Trophoblast cell (in vitro differentiated cells and primary cell): ENCODE data around the gene MGMT.

Experiments
- DNase-seq, 2 donors: peaks; one replicate each; pipeline ENCODE4 v3.0.0-alpha.2; 2016
- H2AFZ ChIP-seq: 2 replicates; pipeline ENCODE4 v1.6.1; 2013; ENCODE audit warnings: low read length, moderate library complexity, mild to moderate bottlenecking; ENCODE audit not compliant: insufficient read depth, poor library complexity
- H2AK5ac ChIP-seq: 2 replicates; pipeline ENCODE4 v1.6.1; 2013; ENCODE audit warnings: mild to moderate bottlenecking, low read length
- H2BK120ac ChIP-seq: 2 replicates; pipeline ENCODE4 v1.6.1; 2013; ENCODE audit warnings: low read length, mild to moderate bottlenecking, moderate library complexity; ENCODE audit not compliant: insufficient read depth, poor library complexity
- H2BK12ac ChIP-seq: 2 replicates; pipeline ENCODE4 v1.6.1; 2013; ENCODE audit warnings: mild to moderate bottlenecking, low read length, moderate library complexity
- H2BK5ac ChIP-seq: 2 replicates; pipeline ENCODE4 v1.6.1; 2013; ENCODE audit warnings: low read length, low read depth, moderate library complexity, mild to moderate bottlenecking; ENCODE audit not compliant: poor library complexity
- H3K14ac ChIP-seq: 2 replicates; pipeline ENCODE4 v1.6.1; 2013; ENCODE audit warnings: mild to moderate bottlenecking, low read length
- H3K18ac ChIP-seq: 2 replicates; pipeline ENCODE4 v1.6.1; 2013; ENCODE audit warnings: mild to moderate bottlenecking, low read length
- H3K23ac ChIP-seq: 2 replicates; pipeline ENCODE4 v1.6.1; 2013; ENCODE audit warnings: low read length
- H3K27ac ChIP-seq: 2 replicates; pipeline ENCODE4 v1.5.1; 2013; ENCODE audit warnings: low read depth, mild to moderate bottlenecking, inconsistent platforms, low read length, moderate library complexity
- H3K27me3 ChIP-seq: 2 replicates; pipeline ENCODE4 v1.6.1; 2013; ENCODE audit warnings: inconsistent platforms, mild to moderate bottlenecking, low read length, moderate library complexity; ENCODE audit not compliant: insufficient read depth
- H3K36me3 ChIP-seq, 2 experiments: 1 replicate in 1 of 2; 2 replicates in 1 of 2; pipeline ENCODE4 v1.6.1; 2013; ENCODE audit warnings: low read length in 2 of 2, mild to moderate bottlenecking in 2 of 2, moderate library complexity in 1 of 2; ENCODE audit not compliant: insufficient read depth in 2 of 2, control insufficient read depth in 1 of 2
- H3K4ac ChIP-seq: 2 replicates; pipeline ENCODE4 v1.6.1; 2013; ENCODE audit warnings: low read depth, mild to moderate bottlenecking, low read length, moderate library complexity
- H3K4me1 ChIP-seq, 2 experiments: 1 replicate in 1 of 2; 2 replicates in 1 of 2; pipeline ENCODE4 v1.6.1; 2013; ENCODE audit warnings: low read length in 2 of 2, mild to moderate bottlenecking in 2 of 2, moderate library complexity in 1 of 2; ENCODE audit not compliant: insufficient read depth in 2 of 2, control insufficient read depth in 1 of 2
- H3K4me2 ChIP-seq: 2 replicates; pipeline ENCODE4 v1.6.1; 2013; ENCODE audit warnings: inconsistent platforms, mild to moderate bottlenecking, low read length, moderate library complexity
- H3K4me3 ChIP-seq: 2 replicates; pipeline ENCODE4 v1.5.1; 2013; ENCODE audit warnings: mild to moderate bottlenecking, low read depth, low read length, inconsistent platforms
- H3K79me1 ChIP-seq: one replicate; pipeline ENCODE4 v1.6.1; 2013; ENCODE audit warnings: low read length
- H3K79me2 ChIP-seq: 2 replicates; pipeline ENCODE4 v1.6.1; 2013; ENCODE audit warnings: low read length, mild to moderate bottlenecking; ENCODE audit not compliant: control insufficient read depth, insufficient read depth, poor library complexity
- H3K9ac ChIP-seq: 2 replicates; pipeline ENCODE4 v1.6.1; 2013; ENCODE audit warnings: mild to moderate bottlenecking, low read length
- H3K9me3 ChIP-seq: 2 replicates; pipeline ENCODE4 v1.6.1; 2013; ENCODE audit warnings: low read depth, mild to moderate bottlenecking, control low read depth, inconsistent platforms, low read length; ENCODE audit not compliant: insufficient read depth
- H4K12ac ChIP-seq: 2 replicates; pipeline ENCODE4 v1.6.1; 2013; ENCODE audit warnings: low read depth, mild to moderate bottlenecking, low read length, moderate library complexity
- H4K8ac ChIP-seq: 2 replicates; pipeline ENCODE4 v1.6.1; 2013; ENCODE audit warnings: low read depth, mild to moderate bottlenecking, low read length, moderate library complexity
- H4K91ac ChIP-seq: one replicate; pipeline ENCODE4 v1.6.1; 2013; ENCODE audit warnings: low read depth, mild to moderate bottlenecking, low read length, moderate library complexity
- WGBS: extraction: QIAGEN DNeasy Blood & Tissue Kit; methylation state at CpG from one replicate; pipeline ENCODE4 v1.1.7; 2013; ENCODE audit warnings: missing lambda C conversion rate; ENCODE audit not compliant: insufficient read length, insufficient coverage; ENCODE audit errors: extremely low coverage; 5-methylcytosine and 5-hydroxymethylcytosine counted together

Gene MGMT

DNA sequence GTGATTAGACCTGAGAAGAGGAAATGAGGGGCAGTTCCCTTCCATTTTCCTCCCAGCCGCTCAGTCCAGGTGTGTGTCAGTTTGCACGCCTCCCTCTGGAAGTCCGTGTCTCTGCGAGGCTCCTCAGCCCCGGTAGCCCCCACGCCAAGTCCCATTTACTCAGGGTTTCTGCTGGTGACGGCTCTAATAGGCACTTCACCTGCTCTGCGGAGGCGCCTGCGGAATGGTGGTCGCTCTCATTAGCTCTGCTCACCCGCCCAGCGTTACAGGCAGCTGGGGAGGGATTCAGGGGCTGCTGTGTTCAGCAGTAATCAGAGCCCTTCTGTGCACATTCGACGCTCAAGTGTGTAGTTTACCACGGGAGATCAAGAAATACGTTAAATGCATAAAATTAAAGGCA is 179.9 kb downstream of the MGMT start:
- Histone ChIP-seq H3K9me3 (peaks cover 3% of the 10 kb centered on the region), H2BK12ac (no peak overlapping the region), H2AFZ (no peak overlapping the region), H3K4me1 (peaks cover 0 to 6% of the 10 kb centered on the region in 2 experiments), H3K9ac (no peak overlapping the region), H3K23ac (no peak overlapping the region), H2BK120ac (no peak overlapping the region), H3K79me1 (no peaks in the 10 kb centered on the region), H3K4me3 (no peak overlapping the region), H2AK5ac (no peak overlapping the region), H3K27me3 (no peaks in the 10 kb centered on the region), H3K4me2 (no peak overlapping the region), H3K4ac (no peak overlapping the region), H2BK5ac (no peak overlapping the region), H3K36me3 (no peaks in the 10 kb centered on the region), H3K27ac (no peak overlapping the region), H3K18ac (no peak overlapping the region), H4K8ac (no peak overlapping the region), H3K14ac (no peak overlapping the region), H4K12ac (no peak overlapping the region), H3K79me2 (no peaks in the 10 kb centered on the region), H4K91ac (no peak overlapping the region)
- DNase-seq = no peak
- WGBS = no CpG with 5 or more reads among the region's 17 CpGs

DNA sequence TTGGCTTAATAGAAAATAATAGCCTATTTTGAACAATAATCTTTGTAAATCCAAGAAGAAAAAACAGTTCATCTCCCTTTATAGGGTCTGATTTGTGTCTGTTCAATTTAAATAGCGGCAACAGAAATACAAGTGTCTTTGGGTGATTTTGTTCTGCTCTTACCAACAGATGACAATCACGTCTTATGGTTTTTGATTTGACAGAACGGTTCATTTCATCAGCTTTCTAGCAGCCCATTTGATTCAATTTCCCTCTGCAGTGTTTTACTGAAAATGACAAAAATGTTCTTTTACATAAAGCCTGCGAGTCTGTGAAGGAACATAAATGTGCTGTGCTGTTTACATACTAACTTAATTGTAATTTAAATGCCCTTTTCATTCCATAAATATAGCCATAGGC is 180.5 kb downstream of the MGMT start:
- Histone ChIP-seq H3K79me1 (no peaks in the 10 kb centered on the region), H3K36me3 (no peaks in the 10 kb centered on the region), H3K4me2 (no peak overlapping the region), H4K91ac (no peak overlapping the region), H3K79me2 (no peaks in the 10 kb centered on the region), H3K4me3 (no peak overlapping the region), H3K9me3 (peaks cover 3% of the 10 kb centered on the region), H3K27ac (no peak overlapping the region), H3K23ac (no peak overlapping the region), H3K27me3 (no peaks in the 10 kb centered on the region), H4K12ac (no peak overlapping the region), H2BK5ac (no peak overlapping the region), H3K4ac (no peak overlapping the region), H3K14ac (no peak overlapping the region), H3K4me1 (peaks cover 0 to 5% of the 10 kb centered on the region in 2 experiments), H3K18ac (no peak overlapping the region), H2BK12ac (no peak overlapping the region), H2AFZ (no peak overlapping the region), H4K8ac (no peak overlapping the region), H2BK120ac (no peak overlapping the region), H3K9ac (no peak overlapping the region), H2AK5ac (no peak overlapping the region)
- DNase-seq = no peak
- no CpG with 5 or more reads among the region's 4 CpGs for WGBS

DNA sequence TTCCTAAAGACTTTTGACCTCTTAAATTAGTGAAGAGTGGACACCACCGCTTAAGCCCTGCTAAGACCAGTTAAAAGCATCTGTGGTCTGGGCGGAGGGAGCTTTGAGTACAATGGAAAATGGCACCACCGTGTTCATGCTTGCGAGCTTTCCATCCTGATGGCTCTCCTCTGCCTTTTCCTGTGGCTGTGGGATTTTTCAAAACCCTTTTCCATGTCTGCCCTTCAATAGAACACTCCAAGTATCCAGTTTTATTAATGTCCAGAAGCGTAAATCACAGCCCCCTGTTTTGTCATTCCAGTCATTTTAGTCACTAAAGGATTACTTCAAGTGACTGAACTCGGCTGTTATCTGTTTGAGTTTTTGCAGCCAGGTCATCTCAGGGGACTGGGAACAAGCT is 181.8 kb downstream of the MGMT start:
- Histone ChIP-seq H2AK5ac (no peak overlapping the region), H3K36me3 (no peaks in the 10 kb centered on the region), H3K18ac (no peak overlapping the region), H3K27me3 (no peaks in the 10 kb centered on the region), H3K9me3 (peaks cover 6% of the 10 kb centered on the region), H4K12ac (no peak overlapping the region), H3K14ac (no peak overlapping the region), H4K8ac (no peak overlapping the region), H3K23ac (no peak overlapping the region), H3K9ac (no peak overlapping the region), H4K91ac (no peak overlapping the region), H3K79me1 (no peaks in the 10 kb centered on the region), H2BK120ac (no peak overlapping the region), H3K4me1 (no peaks in the 10 kb centered on the region), H3K4ac (no peak overlapping the region), H2AFZ (no peak overlapping the region), H2BK12ac (no peak overlapping the region), H3K27ac (no peak overlapping the region), H2BK5ac (no peak overlapping the region), H3K4me3 (no peak overlapping the region), H3K4me2 (no peak overlapping the region), H3K79me2 (no peaks in the 10 kb centered on the region)
- DNase-seq = no peak
- no CpG with 5 or more reads among the region's 6 CpGs for WGBS

DNA sequence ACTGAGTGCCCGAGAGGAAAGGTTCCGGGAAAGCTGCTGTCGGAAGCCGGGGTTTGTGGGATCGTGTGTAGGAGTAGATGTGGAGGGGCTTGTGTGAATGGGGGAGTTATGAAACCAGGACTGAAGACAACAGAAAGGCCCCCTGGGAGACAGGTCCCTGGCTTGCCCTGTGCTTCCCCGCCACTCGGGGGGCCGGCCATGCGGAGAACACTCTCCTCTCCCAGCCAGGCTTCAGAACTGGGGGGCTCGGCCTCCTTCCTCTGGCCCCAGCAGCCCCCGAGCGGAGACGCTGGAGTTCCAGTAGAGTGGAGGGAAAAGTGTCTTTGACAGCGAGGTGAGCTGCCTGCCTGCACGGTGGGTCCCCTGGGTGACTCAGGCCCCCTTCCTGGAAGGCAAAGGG is 185.0 kb downstream of the MGMT start:
- Histone ChIP-seq H3K9me3 (peaks cover 8% of the 10 kb centered on the region), H3K4me2 (no peak overlapping the region), H3K4me3 (no peak overlapping the region), H4K12ac (no peak overlapping the region), H3K79me1 (no peaks in the 10 kb centered on the region), H2BK120ac (no peak overlapping the region), H3K36me3 (no peaks in the 10 kb centered on the region), H3K14ac (no peak overlapping the region), H4K8ac (no peak overlapping the region), H3K23ac (no peak overlapping the region), H3K9ac (no peak overlapping the region), H2AK5ac (no peak overlapping the region), H2BK12ac (no peak overlapping the region), H4K91ac (no peak overlapping the region), H2BK5ac (no peak overlapping the region), H3K79me2 (no peaks in the 10 kb centered on the region), H3K4me1 (peaks cover 0 to 2% of the 10 kb centered on the region in 2 experiments), H3K4ac (no peak overlapping the region), H3K27ac (no peak overlapping the region), H2AFZ (no peak overlapping the region), H3K27me3 (no peaks in the 10 kb centered on the region), H3K18ac (no peak overlapping the region)
- WGBS = no CpG with 5 or more reads among the region's 15 CpGs
- no peak for DNase-seq
